ENCODE data around the gene TMPRSS13.

Gene TMPRSS13

GRCh38 chr11:117914991-117915618, 14.1 kb downstream of the TMPRSS13 start:
- H3K27ac Mint-ChIP-seq: no peak overlapping the region
- H3K4me3 Mint-ChIP-seq: no peak overlapping the region
- H3K4me1 Mint-ChIP-seq (ENCODE audit: low read depth): peaks cover 3% of the 10 kb centered on the region
- H3K36me3 Mint-ChIP-seq: peaks cover 2% of the 10 kb centered on the region
- H3K27me3 Mint-ChIP-seq: no peaks in the 10 kb centered on the region
- H3K9me3 Mint-ChIP-seq (ENCODE audit: low read depth): no peaks in the 10 kb centered on the region

GRCh38 chr11:117914398-117914761, 14.8 kb downstream of the TMPRSS13 start:
- Mint-ChIP-seq H3K9me3 (ENCODE audit: low read depth) (no peaks in the 10 kb centered on the region), H3K4me1 (ENCODE audit: low read depth) (peaks cover under 1% of the 10 kb centered on the region), H3K27me3 (no peaks in the 10 kb centered on the region), H3K36me3 (peaks cover 2% of the 10 kb centered on the region), H3K27ac (no peak overlapping the region), H3K4me3 (no peak overlapping the region)

- H3K4me3 Mint-ChIP-seq: no peak overlapping the region
- no peaks in the 10 kb centered on the region for H3K4me1 Mint-ChIP-seq (ENCODE audit: low read depth)
- no peaks in the 10 kb centered on the region for H3K9me3 Mint-ChIP-seq (ENCODE audit: low read depth)
- H3K27ac Mint-ChIP-seq: no peak overlapping the region
- peaks cover 2% of the 10 kb centered on the region for H3K36me3 Mint-ChIP-seq
- H3K27me3 Mint-ChIP-seq: no peaks in the 10 kb centered on the region
These were observed 15.3 kb downstream of the TMPRSS13 start for GRCh38 chr11:117913736-117914397.

- H3K36me3 Mint-ChIP-seq: peaks cover 2% of the 10 kb centered on the region
- peaks cover 6% of the 10 kb centered on the region for H3K4me1 Mint-ChIP-seq (ENCODE audit: low read depth)
- no peak overlapping the region for H3K4me3 Mint-ChIP-seq
- no peaks in the 10 kb centered on the region for H3K9me3 Mint-ChIP-seq (ENCODE audit: low read depth)
- no peak overlapping the region for H3K27ac Mint-ChIP-seq
- no peaks in the 10 kb centered on the region for H3K27me3 Mint-ChIP-seq
These were observed 16.7 kb downstream of the TMPRSS13 start for GRCh38 chr11:117912497-117912896.

GRCh38 chr11:117911694-117912093, 17.5 kb downstream of the TMPRSS13 start:
- H3K36me3 Mint-ChIP-seq: peaks cover 2% of the 10 kb centered on the region
- H3K27me3 Mint-ChIP-seq: no peaks in the 10 kb centered on the region
- H3K4me1 Mint-ChIP-seq (ENCODE audit: low read depth): peaks cover 9% of the 10 kb centered on the region
- H3K4me3 Mint-ChIP-seq: no peak overlapping the region
- no peak overlapping the region for H3K27ac Mint-ChIP-seq
- no peaks in the 10 kb centered on the region for H3K9me3 Mint-ChIP-seq (ENCODE audit: low read depth)

GRCh38 chr11:117910941-117911655, 18.1 kb downstream of the TMPRSS13 start:
- H3K4me3 Mint-ChIP-seq: no peak overlapping the region
- peaks cover 9% of the 10 kb centered on the region for H3K4me1 Mint-ChIP-seq (ENCODE audit: low read depth)
- no peak overlapping the region for H3K27ac Mint-ChIP-seq
- H3K27me3 Mint-ChIP-seq: no peaks in the 10 kb centered on the region
- peaks cover under 1% of the 10 kb centered on the region for H3K36me3 Mint-ChIP-seq
- no peaks in the 10 kb centered on the region for H3K9me3 Mint-ChIP-seq (ENCODE audit: low read depth)

- H3K36me3 Mint-ChIP-seq: no peaks in the 10 kb centered on the region
These were observed 18.7 kb downstream of the TMPRSS13 start for GRCh38 chr11:117910525-117910924.

GRCh38 chr11:117909611-117910382, 19.4 kb downstream of the TMPRSS13 start:
- Mint-ChIP-seq H3K36me3 (no peaks in the 10 kb centered on the region), H3K27ac (no peak overlapping the region), H3K4me1 (ENCODE audit: low read depth) (peaks cover 9% of the 10 kb centered on the region), H3K4me3 (no peak overlapping the region), H3K9me3 (ENCODE audit: low read depth) (no peaks in the 10 kb centered on the region), H3K27me3 (no peaks in the 10 kb centered on the region)

More at GRCh38 chr11:117910525-117910924, 18.7 kb downstream of the TMPRSS13 start:
- H3K4me3 Mint-ChIP-seq: no peak overlapping the region
- no peaks in the 10 kb centered on the region for H3K9me3 Mint-ChIP-seq (ENCODE audit: low read depth)
- no peak overlapping the region for H3K27ac Mint-ChIP-seq
- no peaks in the 10 kb centered on the region for H3K27me3 Mint-ChIP-seq
- peaks cover 9% of the 10 kb centered on the region for H3K4me1 Mint-ChIP-seq (ENCODE audit: low read depth)

GRCh38 chr11:117908959-117909610, 20.1 kb downstream of the TMPRSS13 start:
- Mint-ChIP-seq H3K27me3 (no peaks in the 10 kb centered on the region), H3K36me3 (no peaks in the 10 kb centered on the region)

GRCh38 chr11:117908109-117908895, 20.9 kb downstream of the TMPRSS13 start:
- Mint-ChIP-seq H3K9me3 (ENCODE audit: low read depth) (no peaks in the 10 kb centered on the region), H3K27me3 (no peaks in the 10 kb centered on the region), H3K36me3 (no peaks in the 10 kb centered on the region), H3K4me3 (no peak overlapping the region), H3K27ac (no peak overlapping the region), H3K4me1 (ENCODE audit: low read depth) (peaks cover 9% of the 10 kb centered on the region)

More at GRCh38 chr11:117908959-117909610, 20.1 kb downstream of the TMPRSS13 start:
- Mint-ChIP-seq H3K4me1 (ENCODE audit: low read depth) (peaks cover 9% of the 10 kb centered on the region), H3K9me3 (ENCODE audit: low read depth) (no peaks in the 10 kb centered on the region), H3K27ac (no peak overlapping the region), H3K4me3 (no peak overlapping the region)

- peak overlapping the region; percentile 61 for H3K27ac Mint-ChIP-seq
- H3K9me3 Mint-ChIP-seq (ENCODE audit: low read depth): no peaks in the 10 kb centered on the region
- H3K4me1 Mint-ChIP-seq (ENCODE audit: low read depth): peaks cover 9% of the 10 kb centered on the region
- H3K27me3 Mint-ChIP-seq: no peaks in the 10 kb centered on the region
- peak overlapping the region; percentile 4 for H3K4me3 Mint-ChIP-seq
- no peaks in the 10 kb centered on the region for H3K36me3 Mint-ChIP-seq
These were observed 21.7 kb downstream of the TMPRSS13 start for GRCh38 chr11:117907276-117908108.

GRCh38 chr11:117906710-117907109, 22.5 kb downstream of the TMPRSS13 start:
- H3K4me1 Mint-ChIP-seq (ENCODE audit: low read depth): peaks cover 9% of the 10 kb centered on the region
- no peaks in the 10 kb centered on the region for H3K36me3 Mint-ChIP-seq
- H3K27me3 Mint-ChIP-seq: no peaks in the 10 kb centered on the region
- H3K9me3 Mint-ChIP-seq (ENCODE audit: low read depth): no peaks in the 10 kb centered on the region
- no peak overlapping the region for H3K4me3 Mint-ChIP-seq
- no peak overlapping the region for H3K27ac Mint-ChIP-seq

GRCh38 chr11:117906126-117906525, 23.1 kb downstream of the TMPRSS13 start:
- Mint-ChIP-seq H3K4me3 (no peak overlapping the region), H3K4me1 (ENCODE audit: low read depth) (peaks cover 9% of the 10 kb centered on the region), H3K9me3 (ENCODE audit: low read depth) (no peaks in the 10 kb centered on the region), H3K36me3 (no peaks in the 10 kb centered on the region), H3K27me3 (no peaks in the 10 kb centered on the region), H3K27ac (no peak overlapping the region)
